ENCODE data around the gene HAX1. TPM values are rescaled to one million over a fixed set of nuclear protein-coding genes. Genes with fewer than 3 reads are reported as not detected.
A peak's percentile ranks its signal among the peaks of the same experiment; 100 is the strongest.

Gene HAX1
- total RNA-seq, 1 donor from 2014 or later: 79.1 TPM

GRCh38 chr1:154263465-154264332 lies 8.7 kb upstream of the HAX1 start:
- Mint-ChIP-seq H3K4me3 (ENCODE audit: unreplicated experiment) (no peak overlapping the region), H3K36me3 (ENCODE audit: unreplicated experiment) (no peaks in the 10 kb centered on the region), H3K9me3 (ENCODE audit: unreplicated experiment) (no peaks in the 10 kb centered on the region)

GRCh38 chr1:154264454-154264853 lies 8.0 kb upstream of the HAX1 start:
- Mint-ChIP-seq H3K27me3 (ENCODE audit: unreplicated experiment) (peaks cover 2% of the 10 kb centered on the region), H3K9me3 (ENCODE audit: unreplicated experiment) (no peaks in the 10 kb centered on the region), H3K4me3 (ENCODE audit: unreplicated experiment) (no peak overlapping the region), H3K4me1 (ENCODE audit: low read depth, unreplicated experiment) (no peaks in the 10 kb centered on the region), H3K27ac (ENCODE audit: unreplicated experiment) (no peak overlapping the region), H3K36me3 (ENCODE audit: unreplicated experiment) (no peaks in the 10 kb centered on the region)
- no peak for DNase-seq
- TF ChIP-seq CTCF (IDR thresholded peaks at IDR 0.05; ENCODE audit: partially characterized antibody, unreplicated experiment): no peak

More at GRCh38 chr1:154263465-154264332, 8.7 kb upstream of the HAX1 start:
- H3K4me1 Mint-ChIP-seq (ENCODE audit: low read depth, unreplicated experiment): no peaks in the 10 kb centered on the region
- no peak for TF ChIP-seq CTCF (IDR thresholded peaks at IDR 0.05; ENCODE audit: partially characterized antibody, unreplicated experiment)
- H3K27ac Mint-ChIP-seq (ENCODE audit: unreplicated experiment): no peak overlapping the region
- DNase-seq: no peak
- H3K27me3 Mint-ChIP-seq (ENCODE audit: unreplicated experiment): peaks cover 2% of the 10 kb centered on the region

GRCh38 chr1:154265586-154265985 lies 6.8 kb upstream of the HAX1 start:
- Mint-ChIP-seq H3K27ac (ENCODE audit: unreplicated experiment) (no peak overlapping the region), H3K27me3 (ENCODE audit: unreplicated experiment) (peaks cover 2% of the 10 kb centered on the region), H3K4me3 (ENCODE audit: unreplicated experiment) (no peak overlapping the region), H3K36me3 (ENCODE audit: unreplicated experiment) (no peaks in the 10 kb centered on the region), H3K9me3 (ENCODE audit: unreplicated experiment) (no peaks in the 10 kb centered on the region), H3K4me1 (ENCODE audit: low read depth, unreplicated experiment) (no peaks in the 10 kb centered on the region)
- TF ChIP-seq CTCF (IDR thresholded peaks at IDR 0.05; ENCODE audit: partially characterized antibody, unreplicated experiment): no peak
- no peak for DNase-seq

- peaks cover 8% of the 10 kb centered on the region for H3K9me3 Mint-ChIP-seq (ENCODE audit: unreplicated experiment)
- peaks cover 2% of the 10 kb centered on the region for H3K27me3 Mint-ChIP-seq (ENCODE audit: unreplicated experiment)
- H3K4me3 Mint-ChIP-seq (ENCODE audit: unreplicated experiment): peak overlapping the region; percentile 99
- H3K27ac Mint-ChIP-seq (ENCODE audit: unreplicated experiment): peak overlapping the region; percentile 8
- TF ChIP-seq CTCF (IDR thresholded peaks at IDR 0.05; ENCODE audit: partially characterized antibody, unreplicated experiment): no peak
- no peaks in the 10 kb centered on the region for H3K36me3 Mint-ChIP-seq (ENCODE audit: unreplicated experiment)
- DNase-seq: no peak
- peaks cover 4% of the 10 kb centered on the region for H3K4me1 Mint-ChIP-seq (ENCODE audit: low read depth, unreplicated experiment)
Observed at GRCh38 chr1:154270833-154271232, 1.6 kb upstream of the HAX1 start.

- Mint-ChIP-seq H3K4me1 (ENCODE audit: low read depth, unreplicated experiment) (peaks cover 4% of the 10 kb centered on the region), H3K27me3 (ENCODE audit: unreplicated experiment) (peaks cover 2% of the 10 kb centered on the region), H3K9me3 (ENCODE audit: unreplicated experiment) (peaks cover 8% of the 10 kb centered on the region), H3K36me3 (ENCODE audit: unreplicated experiment) (no peaks in the 10 kb centered on the region), H3K4me3 (ENCODE audit: unreplicated experiment) (peak overlapping the region; percentile 99), H3K27ac (ENCODE audit: unreplicated experiment) (peak overlapping the region; percentile 97)
- no peak for TF ChIP-seq CTCF (IDR thresholded peaks at IDR 0.05; ENCODE audit: partially characterized antibody, unreplicated experiment)
- DNase-seq: peak; percentile 27
Observed at GRCh38 chr1:154272999-154273563, 652 bp downstream of the HAX1 start.
